Activated T-helper 9 cell treated with anti-CD3 and anti-CD28 coated beads, Interleukin-2, amount 50 U/mL, for 16 hours (primary cell): ENCODE data around the gene L1CAM.

Source experiments
- DNase-seq: peaks from one replicate; pipeline ENCODE4 v3.0.0-alpha.2; 2020; ENCODE audit warnings: low read depth

L1CAM gene

GRCh38 chrX:153862369-153863250 lies 23.4 kb downstream of the L1CAM start:
- no peak for DNase-seq

DNA sequence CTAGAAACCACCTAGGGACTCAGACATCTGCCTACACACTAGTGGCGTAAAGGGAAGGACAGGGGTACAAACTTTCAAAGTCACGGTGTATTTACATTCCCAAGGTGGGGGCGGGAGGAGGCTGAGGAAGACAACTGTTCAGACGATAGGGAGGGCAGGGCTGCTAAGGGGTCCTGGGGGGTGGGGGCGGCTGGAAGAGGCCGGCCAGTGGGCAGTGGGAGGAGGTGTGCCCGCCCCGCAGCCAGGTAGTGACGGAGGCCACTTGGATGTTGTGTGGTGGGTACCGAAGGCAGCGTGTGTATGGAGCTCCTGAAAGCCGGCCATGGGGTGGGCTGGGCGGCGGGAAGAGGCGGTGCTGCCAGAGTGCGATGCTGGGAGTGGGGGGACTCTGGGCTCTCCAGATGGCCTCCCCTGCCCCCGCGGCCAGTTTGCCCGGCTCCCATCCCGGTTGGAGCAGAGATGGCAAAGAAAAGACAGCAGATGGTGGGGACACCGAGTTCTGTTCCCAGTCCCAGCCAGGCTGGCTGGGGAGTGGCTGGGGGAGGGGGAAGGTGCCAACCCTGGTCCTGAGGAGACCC lies 24.2 kb downstream of the L1CAM start:
- no peak for DNase-seq

DNA sequence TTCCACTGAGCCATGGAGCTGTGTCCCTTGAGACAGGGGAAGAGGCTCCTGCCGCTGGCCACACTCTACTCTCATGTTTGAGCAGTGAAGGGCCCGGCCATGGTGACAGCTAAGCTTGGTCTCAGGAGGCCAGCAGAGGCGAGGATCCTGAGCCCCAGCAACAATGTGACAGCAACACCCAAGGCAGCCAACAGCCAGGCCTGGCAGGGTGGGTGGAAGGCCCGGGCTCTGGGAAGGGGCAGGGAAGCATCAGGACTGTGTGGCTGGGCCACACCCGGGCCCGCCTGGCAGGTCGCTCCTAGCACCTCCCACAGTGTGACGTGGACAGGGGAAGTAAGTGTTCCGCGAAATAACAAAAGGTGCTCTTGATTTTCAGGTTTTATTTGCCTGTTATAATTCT lies 24.8 kb downstream of the L1CAM start:
- no peak for DNase-seq

- no peak for DNase-seq
Measured at GRCh38 chrX:153857348-153857903, 28.5 kb downstream of the L1CAM start.

DNA sequence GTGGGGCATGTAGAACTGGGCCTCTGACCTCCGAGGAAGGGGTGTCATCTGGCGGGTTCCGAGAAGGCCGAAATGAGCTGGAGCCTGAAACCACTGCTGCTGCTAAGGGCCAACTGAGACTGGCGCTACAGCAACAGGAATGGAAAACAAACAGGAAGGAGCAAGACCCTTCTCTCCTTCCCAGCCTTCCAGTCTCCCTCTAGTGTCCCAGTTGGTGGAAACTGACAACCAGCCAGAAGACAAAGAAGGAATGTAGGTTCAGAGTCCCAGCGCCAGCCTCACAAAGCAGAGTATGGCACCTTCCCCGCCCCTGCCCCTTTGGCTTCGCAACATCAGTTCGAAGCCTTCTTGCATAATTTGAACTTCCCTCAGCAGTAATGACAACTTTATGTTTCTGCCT lies 31.3 kb downstream of the L1CAM start:
- no peak for DNase-seq

DNA sequence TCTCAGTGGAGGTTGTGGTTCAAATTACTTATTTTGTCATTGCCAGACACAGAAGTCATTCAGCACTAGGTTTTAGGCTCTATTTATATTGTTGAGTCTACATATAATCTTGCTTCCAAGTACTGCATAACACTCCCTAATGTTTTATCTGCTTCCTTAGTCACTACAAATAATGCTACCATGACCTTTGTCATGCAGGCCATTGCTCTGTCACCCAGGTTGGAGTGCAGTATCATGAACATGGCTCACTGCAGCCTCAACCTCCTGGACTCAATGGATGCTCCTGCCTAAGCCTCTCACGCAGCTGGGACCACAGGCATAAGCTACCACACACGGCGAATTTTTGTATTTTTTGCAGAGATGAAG lies 32.1 kb downstream of the L1CAM start:
- DNase-seq: no peak

DNA sequence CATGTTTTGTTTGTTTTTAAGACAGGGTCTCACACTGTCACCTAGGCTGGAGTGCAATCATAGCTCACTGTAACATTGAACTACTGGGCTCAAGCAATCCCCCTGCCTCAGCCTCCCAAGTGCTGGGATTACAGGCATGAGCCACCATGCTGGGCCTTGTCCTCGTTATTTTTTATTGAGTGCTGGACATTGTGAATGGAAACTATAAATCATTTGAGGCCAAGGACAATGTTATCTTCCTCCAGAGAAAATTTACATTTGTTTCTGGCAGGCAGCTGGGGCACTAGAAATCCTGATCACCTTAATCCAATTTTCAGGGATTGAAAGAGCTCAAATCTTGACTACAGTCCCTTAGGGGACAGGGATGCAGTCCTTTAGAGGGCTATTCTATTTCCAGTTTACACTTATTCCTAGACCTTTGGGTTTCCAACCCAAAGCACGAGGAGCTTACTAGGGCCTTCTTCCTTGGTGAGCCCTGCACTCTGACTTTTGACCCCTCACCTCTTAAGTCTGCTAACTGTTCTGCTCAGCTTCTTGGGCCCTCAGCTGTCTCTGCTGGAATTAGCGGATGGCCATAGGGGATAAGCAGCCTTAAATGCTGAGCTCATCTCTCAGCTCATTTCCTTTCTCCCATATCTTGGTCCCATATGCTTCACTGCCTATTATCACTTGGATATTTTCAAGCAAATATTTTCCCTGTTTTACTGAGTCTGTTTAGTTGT lies 32.6 kb downstream of the L1CAM start:
- no peak for DNase-seq

GRCh38 chrX:153851981-153852380 lies 34.0 kb downstream of the L1CAM start:
- DNase-seq: no peak

DNA sequence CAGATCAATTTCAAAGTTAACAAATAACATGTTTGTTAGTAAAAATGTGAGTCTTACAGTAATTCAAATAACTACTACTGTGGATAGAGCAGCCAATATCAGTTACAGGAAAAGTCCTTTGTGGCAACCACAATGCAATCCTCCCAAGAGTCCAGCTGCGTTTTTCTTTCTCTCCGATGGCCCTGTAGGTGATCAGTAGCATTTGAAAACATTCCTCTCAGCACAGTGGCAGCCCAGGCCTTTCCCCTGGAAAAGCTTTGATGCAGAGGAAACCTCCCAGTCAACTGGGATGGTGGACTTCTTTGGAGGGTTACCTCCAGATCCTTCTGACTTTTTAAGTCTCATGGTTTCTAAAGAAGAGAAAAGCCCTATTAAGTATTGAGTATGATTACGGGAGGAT lies 37.6 kb downstream of the L1CAM start:
- DNase-seq: no peak

GRCh38 chrX:153845842-153846241 lies 40.1 kb downstream of the L1CAM start:
- no peak for DNase-seq

GRCh38 chrX:153845195-153845594 lies 40.8 kb downstream of the L1CAM start:
- no peak for DNase-seq

DNA sequence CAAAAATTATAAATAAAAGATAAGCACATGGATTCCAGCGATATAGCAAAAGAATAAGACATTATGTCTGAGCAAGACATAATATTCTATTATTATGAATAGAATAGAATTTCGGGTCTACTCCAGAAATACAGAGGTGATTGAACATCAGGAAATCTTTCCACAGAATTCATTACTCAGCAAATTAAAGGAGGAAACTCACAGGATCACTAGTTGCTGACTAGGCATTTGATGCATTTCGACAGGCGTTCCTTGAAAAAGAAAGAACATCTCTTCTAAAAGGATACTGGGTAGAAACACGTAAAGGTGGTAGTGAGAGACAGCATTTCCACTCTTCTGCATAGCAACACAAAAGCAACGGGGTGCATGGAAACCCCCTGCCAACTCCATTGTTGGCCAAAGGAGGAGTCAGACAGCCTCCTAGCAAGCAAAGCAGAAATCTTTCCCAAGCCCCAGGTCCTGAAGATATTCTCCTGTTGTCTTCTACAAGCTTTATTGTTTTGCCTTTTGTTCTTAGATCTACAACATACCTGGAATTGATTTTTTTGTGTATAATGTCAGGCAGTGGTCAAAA lies 41.4 kb downstream of the L1CAM start:
- DNase-seq: no peak

DNA sequence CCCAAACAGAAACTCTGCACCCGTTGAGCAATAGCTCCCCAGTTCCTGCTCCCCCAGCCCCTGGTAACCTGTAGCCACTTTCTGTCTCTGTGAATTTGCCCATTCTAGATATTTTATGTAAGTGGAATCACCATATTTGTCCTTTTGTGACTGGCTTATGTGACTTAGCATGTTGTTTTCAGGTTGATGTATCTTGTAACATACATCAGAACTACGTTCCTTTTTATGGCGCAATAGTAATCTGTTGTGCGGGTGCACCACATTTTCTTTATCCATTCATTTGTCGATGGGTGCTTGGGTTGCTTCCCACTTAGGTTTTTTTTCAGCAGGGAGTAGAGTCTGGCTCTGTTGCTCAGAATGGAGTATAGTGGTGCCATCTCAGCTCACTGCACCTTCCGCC lies 49.1 kb downstream of the L1CAM start:
- no peak for DNase-seq

DNA sequence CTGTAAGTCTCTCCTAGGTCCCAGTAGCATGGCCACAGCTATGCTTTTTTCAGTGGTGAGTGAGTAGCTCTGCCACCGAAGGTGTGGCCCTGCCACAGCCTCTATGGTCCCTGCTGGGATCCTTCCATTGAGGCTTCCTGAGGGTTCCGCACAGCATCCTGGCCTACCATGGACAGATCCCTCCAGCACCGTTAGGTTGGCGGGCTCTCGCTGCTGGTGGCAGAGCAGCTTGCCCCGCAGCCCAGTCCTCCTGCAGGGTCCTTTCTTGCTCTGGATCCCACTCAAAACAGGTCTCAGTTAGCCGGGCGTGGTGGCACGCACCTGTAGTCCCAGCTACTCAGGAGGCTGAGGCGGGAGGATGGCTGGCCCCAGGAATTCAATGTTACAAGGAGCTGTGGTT lies 53.2 kb downstream of the L1CAM start:
- DNase-seq: no peak

- DNase-seq: no peak
Measured at GRCh38 chrX:153831429-153832150, 54.4 kb downstream of the L1CAM start.

DNA sequence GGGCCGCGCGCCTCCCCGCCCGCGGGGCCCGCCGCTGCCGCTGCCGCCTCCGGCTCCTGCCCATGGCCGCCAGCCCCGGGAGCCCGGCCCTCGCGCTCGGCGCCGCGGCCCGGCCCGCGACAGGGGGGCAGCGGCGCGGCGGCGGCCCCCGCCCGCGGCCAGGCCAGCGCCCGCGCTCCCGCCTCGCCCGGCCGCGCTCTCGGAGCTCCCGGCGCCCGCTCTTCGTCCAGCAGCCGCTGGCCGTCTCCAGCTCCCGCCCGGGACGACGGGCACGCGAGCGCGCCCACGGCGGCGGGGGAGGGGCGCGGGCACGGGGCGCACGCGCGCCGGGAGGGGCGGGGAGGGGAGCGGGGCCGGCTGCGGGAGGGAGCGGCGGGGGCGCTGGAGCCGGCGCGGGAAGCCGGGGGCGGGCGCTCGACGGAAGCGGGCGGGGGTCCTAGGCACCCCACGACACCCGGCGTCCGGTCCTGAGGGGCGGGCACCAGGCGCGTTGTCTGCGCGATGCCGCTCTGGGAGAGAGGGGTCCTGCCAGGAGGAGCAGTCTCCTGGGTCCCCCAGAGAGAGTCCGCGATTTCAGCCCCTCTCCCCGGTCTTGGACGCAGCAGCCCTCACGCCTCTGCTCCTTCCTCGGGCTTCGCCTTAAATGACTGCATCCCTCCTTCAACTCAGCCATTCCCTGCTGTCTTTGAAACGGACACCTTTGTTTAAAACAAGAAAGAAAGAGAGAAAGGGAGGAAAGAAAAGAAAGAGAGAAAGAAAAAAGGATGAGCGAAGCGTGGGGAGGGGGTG lies 55.1 kb downstream of the L1CAM start:
- DNase-seq: no peak

- no peak for DNase-seq
Measured at GRCh38 chrX:153829799-153830639, 56.0 kb downstream of the L1CAM start, which contains the start of gene PDZD4. PDZD4 (minus strand) TSS chrX:153830544; CDS start chrX:153830298, 246 bp downstream.

- no peak for DNase-seq
Measured at GRCh38 chrX:153829549-153829798, 56.5 kb downstream of the L1CAM start.

DNA sequence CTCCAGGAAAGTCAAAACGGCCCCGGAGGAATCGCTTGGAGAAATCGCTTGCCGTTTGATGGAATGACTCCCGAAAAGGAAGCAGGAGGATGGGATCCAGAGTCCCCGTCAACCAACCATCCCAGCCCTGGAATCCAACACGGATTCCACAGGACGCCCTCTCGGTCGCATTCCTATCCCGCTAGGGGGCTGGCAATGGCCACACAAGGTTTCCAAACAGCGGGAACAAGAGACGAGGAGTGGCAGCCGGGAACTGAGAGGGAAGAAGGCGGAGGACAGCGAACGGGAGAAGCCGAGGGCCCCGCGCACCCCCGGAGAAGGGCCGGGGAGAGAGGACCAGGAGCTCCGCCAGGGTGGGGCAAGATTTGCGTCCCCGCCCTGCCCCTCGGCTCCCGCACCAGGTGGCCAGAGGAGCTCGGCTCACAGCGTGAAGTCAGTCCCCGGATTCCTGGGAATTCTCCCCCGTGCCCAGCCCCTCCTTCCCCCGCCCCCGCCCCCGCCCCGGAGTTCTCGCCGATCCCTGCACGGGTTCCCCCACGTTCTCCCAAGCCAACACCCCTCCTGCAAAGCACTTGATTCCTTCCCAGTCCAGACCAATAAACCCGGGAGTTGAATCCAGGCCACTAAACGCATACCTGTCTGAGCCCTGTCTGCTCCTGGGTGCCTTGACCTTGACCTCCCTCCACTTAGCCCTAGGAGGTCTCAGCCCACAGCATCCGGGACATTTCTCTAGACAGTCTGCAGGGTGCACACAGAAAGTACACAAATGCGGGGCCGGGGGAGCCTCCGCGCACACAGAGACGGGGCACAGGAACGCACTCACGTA lies 57.0 kb downstream of the L1CAM start:
- no peak for DNase-seq
